HG02759 (cell line): ENCODE measurements around the gene CNPY1.
A peak's percentile ranks its signal among the peaks of the same experiment; 100 is the strongest.

Source experiments
- ATAC-seq: cut with Tn5 transposase; IDR thresholded peaks from one replicate; pipeline ENCODE4 v1.9.1; 2021; ENCODE audit warnings: mild to moderate bottlenecking, moderate library complexity; ENCODE audit not compliant: unreplicated experiment

Gene CNPY1

DNA sequence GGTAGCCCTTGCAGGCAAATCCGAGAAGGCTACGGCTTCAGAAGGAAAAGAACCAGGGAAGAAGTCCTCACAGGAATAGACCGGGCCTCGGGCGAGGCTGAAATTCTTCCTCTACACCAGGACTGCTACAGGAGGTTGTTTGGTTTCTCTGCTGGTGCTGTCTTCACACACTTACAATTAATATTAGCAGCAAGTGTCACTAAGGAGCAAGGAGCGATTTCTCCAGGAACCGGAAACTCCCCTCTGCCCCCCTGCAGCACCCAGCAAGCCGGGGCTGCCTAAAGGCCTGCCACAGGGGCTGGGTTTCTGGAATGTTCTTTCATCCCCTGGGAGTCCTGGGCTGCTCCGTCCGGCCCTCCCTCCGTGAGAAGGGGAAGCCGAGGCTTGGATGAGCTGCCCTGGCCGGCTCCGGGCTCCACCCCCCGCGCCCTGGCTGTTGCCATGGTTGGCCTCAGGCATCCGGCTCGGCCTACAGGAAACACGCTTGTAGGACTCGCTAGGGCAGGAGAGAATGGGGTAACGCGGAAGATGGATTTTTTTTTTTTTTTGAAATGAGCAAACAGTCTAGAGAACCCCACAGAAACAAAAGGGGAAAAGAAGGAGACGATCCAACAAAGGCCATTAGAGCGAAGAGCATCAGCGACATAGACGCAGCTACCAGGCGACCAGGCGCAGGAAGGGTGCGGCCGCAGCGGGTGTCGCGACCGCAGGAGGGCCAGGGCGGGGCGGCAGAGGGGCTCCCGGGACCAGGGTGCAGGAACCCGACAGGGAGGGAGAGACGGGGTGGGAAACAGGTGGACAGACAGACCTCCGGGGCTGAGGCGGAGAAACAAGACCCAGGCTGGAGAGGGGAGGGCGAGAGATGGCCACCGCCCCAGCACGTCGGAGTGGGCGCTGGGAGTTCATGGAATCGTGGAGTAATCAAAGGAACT lies 55.4 kb downstream of the CNPY1 start:
- ATAC-seq, result peak; percentile 95

- peak; percentile 35 for ATAC-seq
Measured at GRCh38 chr7:155489862-155490696, 56.3 kb downstream of the CNPY1 start.

DNA sequence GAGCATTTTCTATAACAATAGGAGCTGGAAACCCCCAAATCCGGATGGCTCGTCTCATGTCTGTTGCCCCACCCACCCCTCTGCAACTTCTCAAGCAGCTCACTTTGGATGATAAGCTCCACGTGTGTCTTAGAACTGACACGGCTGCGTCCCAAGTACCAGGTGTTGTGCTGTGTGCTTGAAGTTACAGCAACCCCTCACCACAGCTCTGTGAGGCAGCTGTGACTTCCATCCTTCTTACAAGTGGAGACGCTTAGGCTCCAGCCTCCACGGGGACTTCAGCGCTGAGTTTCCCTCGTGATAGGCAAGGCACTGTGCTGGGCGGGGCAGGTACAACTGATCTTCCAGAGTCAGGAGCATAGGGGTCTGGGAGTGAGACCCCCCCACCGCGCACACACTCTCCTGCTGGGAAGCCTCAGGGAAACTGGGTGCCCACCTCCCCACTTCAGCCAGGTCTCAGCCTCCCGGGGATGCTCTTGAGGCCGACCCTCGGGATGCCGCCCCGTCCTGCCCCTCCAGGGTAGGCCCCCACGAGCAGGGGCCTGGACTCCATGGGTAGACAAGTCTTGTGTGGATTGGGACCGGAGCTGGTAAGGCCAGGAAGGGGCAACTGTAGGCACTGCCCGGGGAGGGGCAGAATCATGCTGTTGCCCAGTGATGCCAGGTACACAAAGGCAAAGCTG lies 57.1 kb downstream of the CNPY1 start:
- no peak for ATAC-seq

DNA sequence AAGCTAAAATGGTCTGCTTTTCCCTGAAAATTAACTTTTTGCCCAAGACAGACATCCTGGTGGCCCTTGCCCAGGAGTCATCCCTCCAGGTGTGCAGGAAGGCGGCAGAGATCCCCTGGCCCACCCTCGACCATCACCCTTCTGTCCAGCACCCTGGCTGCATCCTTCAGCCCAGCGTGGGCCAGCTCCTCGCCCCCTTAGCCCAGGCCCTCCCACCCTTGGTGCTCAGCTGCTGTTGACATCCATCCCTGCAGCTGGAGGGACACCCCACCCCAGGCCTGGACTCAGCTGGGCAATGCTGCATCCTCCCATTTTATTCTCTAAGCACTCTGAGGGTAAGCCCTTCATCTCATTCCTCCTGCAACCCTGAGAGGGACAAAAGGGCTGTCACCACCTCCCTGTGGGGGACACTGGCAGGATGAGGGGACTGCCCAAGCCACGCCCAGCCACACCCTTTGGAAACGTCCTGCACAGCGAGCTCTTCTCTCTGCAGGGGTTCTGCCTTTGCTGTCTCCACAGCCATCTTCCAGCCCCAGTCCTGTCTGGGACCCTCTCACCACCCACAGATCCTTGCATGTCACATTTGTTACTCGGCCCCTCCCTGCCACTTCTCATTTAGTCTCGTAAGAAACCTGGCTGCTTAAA lies 57.8 kb downstream of the CNPY1 start:
- no peak for ATAC-seq

DNA sequence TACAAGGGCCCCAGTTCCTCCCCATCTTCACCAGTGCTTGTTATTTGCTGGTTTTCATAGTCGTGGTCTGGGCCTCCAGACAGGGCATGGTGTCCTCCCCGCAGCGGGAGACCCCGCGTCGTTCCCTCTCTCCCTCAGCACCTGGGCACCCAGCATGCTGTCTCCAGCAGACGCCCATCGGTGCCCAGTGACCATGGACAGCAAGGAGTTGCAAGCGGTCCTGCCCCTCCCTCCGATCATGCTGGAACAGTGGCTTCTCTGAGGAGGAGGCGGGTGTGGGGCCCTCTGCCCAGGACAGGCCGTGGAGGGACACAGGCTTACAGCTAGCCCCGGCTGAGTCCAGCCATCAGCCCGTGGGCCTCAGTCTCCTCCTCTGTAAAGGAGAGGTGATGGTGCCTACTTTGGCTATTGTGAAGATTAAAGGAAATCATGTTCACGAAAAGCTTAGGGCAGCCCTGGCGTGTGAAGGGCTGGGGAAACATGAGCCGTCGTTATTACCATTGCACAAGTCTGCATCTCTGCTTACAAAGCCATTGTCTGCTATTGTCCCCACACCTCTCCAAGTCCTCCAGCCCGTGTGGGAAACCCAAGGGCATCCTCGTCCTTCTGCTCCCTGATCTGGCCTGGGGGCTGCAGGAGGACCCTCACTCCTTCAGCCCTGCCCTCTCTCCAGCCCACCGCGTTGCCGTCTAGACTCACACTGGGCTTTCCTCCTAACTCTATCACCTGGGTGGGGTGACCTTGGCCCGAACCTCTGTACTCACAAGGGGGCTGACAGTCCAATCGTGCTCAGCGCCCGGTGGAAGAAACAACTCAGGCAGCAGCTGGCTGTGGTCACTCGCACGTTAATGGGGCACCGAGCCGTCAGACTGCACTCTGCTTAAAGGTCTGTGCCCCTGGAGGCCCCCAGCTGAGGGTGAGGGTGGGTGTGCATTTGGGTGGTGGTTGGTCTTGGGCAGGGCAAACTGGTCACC lies 58.6 kb downstream of the CNPY1 start:
- ATAC-seq, result no peak

GRCh38 chr7:155486783-155487508 lies 59.4 kb downstream of the CNPY1 start:
- ATAC-seq, result no peak

- no peak for ATAC-seq
Measured at GRCh38 chr7:155484483-155485399, 61.6 kb downstream of the CNPY1 start.

DNA sequence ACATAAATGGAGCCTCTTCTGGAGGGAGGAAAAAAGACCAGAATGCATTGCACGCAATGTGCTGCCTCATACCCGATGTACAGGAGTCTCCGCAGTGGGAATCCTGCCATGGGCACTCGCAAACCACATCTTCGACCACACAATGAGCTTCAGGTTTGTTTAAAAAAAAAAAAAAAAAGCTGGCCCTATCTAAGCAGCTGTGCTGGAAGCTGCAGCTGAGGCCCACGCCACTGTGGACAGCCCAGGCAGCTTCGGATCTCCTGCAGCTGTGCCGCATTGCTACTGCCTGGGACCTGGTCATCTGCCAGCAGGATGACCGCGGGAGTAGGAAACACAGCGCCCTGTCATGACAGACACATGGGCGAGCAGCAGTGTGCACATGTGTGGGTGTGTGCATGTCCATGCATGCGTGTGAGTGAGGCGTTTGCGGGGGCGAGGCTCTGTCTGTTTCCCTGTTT lies 62.5 kb downstream of the CNPY1 start:
- ATAC-seq, result no peak

DNA sequence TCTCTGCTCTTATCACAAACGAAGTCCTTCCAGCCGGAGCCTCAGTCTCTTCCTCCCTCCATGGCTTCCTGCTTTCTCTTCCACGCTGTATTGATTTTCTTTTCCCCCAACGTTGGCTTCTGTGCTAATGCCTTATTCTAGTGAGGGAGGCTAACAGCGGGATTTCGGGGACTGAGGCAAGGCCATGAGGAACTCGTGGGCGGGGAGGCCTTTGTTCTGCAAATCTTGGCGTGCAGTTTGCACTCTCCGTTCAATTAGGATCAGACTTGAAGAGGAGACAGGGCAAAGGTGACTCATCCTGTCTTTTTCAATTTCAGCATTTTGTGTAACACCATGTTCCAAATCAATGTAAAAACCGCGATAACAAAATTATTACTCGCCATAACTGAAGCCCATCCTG lies 63.1 kb downstream of the CNPY1 start:
- no peak for ATAC-seq

DNA sequence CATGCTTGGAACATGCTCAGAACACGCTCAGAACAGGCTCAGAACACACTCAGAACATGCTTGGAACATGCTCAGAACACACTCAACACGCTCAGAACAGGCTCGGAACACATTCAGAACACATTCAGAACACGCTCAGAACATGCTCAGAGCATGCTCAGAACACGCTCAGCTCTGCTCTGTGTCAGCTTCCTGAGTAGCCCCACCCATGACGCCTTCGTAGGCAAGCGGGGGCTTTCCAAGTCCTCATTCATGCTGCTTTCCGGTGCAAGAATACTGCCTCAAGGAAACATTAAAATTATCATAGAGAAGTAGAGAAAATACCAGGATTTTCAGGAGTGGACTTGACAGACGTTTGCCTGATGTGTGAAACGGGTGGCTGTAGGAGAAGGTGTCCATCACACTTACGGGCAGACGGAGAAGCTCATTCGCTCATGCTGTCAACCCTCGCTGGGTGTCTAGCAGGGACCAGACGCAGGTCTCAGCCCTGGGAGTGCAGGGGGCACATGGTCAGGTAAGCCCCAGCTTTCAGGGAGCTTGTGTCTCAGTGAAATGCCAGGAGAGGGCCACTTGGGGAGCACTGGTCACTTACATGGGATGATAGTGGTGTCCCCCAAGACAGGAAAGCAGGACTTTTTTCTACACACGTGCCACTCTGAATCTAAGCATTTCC lies 63.7 kb downstream of the CNPY1 start:
- ATAC-seq, result no peak

DNA sequence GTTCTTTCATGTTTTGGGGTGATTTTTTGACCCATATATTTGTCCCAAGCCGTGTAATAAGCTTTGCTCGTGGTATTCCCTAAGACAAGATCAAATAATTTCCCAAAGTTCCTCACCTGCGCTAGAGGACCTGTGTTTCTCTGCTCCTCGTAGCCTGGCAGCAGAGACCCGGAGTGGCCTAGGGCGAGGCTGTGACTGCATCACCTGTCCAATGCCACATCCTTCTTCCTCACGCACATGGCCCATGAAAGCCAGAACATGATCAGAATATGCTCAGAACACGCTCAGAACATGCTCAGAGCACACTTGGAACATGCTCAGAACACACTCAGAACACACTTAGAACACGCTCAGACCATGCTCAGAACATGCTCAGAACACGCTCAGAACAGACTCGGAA lies 64.6 kb downstream of the CNPY1 start:
- ATAC-seq, result no peak

DNA sequence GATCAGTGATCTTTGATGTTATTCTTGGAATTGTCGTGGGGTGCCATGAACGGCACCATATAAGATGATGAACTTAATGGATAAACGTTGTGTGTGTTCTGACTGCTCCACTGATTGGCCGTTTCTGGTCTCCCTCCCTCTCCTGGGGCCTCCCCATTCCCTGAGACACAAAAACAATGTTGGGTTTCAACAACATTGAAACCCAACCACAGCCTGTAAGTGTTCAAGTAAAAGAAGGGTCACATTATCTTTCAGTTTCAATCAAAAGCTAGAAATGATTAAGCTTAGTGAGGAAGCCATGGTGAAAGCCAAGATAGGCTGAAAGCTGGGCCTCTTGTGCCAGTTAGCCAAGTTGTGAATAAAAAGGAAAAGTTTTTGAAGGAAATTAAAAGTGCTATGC lies 68.9 kb downstream of the CNPY1 start:
- peak; percentile 87 for ATAC-seq

GRCh38 chr7:155471718-155472117 lies 74.6 kb downstream of the CNPY1 start:
- no peak for ATAC-seq

- no peak for ATAC-seq
Measured at GRCh38 chr7:155470686-155471638, 75.4 kb downstream of the CNPY1 start.

GRCh38 chr7:155470186-155470487 lies 76.2 kb downstream of the CNPY1 start:
- no peak for ATAC-seq
